GM12892 (cell line): ENCODE measurements around the gene SHB.
"Not testable (repeated sequence)": the region's sequence is repeated elsewhere in the genome, so short reads cannot be mapped to it uniquely, and the experiment has no call there.

ENCODE experiments used
- DNase-seq: peaks from one replicate; pipeline ENCODE4 v3.0.0; 2011; ENCODE audit not compliant: insufficient read length
- FAIRE-seq: peaks from 2 replicates; lab custom pipeline; 2011; peaks lifted over from hg19 to GRCh38; lab: Jason Lieb, UNC
- POLR2A ChIP-seq: IDR thresholded peaks from 2 replicates; pipeline ENCODE4 v1.6.1; 2011; ENCODE audit warnings: low read depth, low read length, control low read depth
- POLR2AphosphoS5 ChIP-seq: IDR thresholded peaks from 2 replicates; pipeline ENCODE4 v1.6.1; 2011; ENCODE audit warnings: low read depth, low read length, control low read depth
- TAF1 ChIP-seq: IDR thresholded peaks from 2 replicates; pipeline ENCODE4 v1.6.1; 2011; ENCODE audit warnings: low read depth, mild to moderate bottlenecking, control low read depth, low read length, borderline replicate concordance

Gene SHB

GRCh38 chr9:38046661-38047300 lies 22.2 kb downstream of the SHB start:
- DNase-seq: no peak
- TF ChIP-seq POLR2AphosphoS5: no peak
- no peak for TF ChIP-seq POLR2A
- no peak for TF ChIP-seq TAF1
- no peak for FAIRE-seq

GRCh38 chr9:38045939-38046338 lies 23.1 kb downstream of the SHB start:
- not testable (repeated sequence) for FAIRE-seq, DNase-seq

GRCh38 chr9:38044706-38045105 lies 24.3 kb downstream of the SHB start:
- TF ChIP-seq POLR2AphosphoS5 (no peak), TAF1 (no peak), POLR2A (no peak)
- FAIRE-seq (no peak), DNase-seq (no peak)

- DNase-seq (no peak), FAIRE-seq (no peak)
- no peak for TF ChIP-seq POLR2AphosphoS5
- TF ChIP-seq TAF1: no peak
- no peak for TF ChIP-seq POLR2A
Observed at GRCh38 chr9:38043931-38044623, 24.9 kb downstream of the SHB start.

- DNase-seq: no peak
- TF ChIP-seq POLR2A (no peak), TAF1 (no peak), POLR2AphosphoS5 (no peak)
- no peak for FAIRE-seq
Observed at GRCh38 chr9:38042626-38043357, 26.2 kb downstream of the SHB start.

GRCh38 chr9:38041564-38042243 lies 27.3 kb downstream of the SHB start:
- no peak for FAIRE-seq
- no peak for DNase-seq
- no peak for TF ChIP-seq TAF1
- no peak for TF ChIP-seq POLR2A
- TF ChIP-seq POLR2AphosphoS5: no peak

GRCh38 chr9:38039907-38040682 lies 28.9 kb downstream of the SHB start:
- DNase-seq: no peak
- TF ChIP-seq POLR2AphosphoS5: no peak
- no peak for TF ChIP-seq POLR2A
- no peak for TF ChIP-seq TAF1
- FAIRE-seq: no peak

GRCh38 chr9:38039090-38039906 lies 29.7 kb downstream of the SHB start:
- FAIRE-seq (no peak), DNase-seq (no peak)
- TF ChIP-seq POLR2AphosphoS5 (no peak), TAF1 (no peak), POLR2A (no peak)

- FAIRE-seq (no peak), DNase-seq (no peak)
- TF ChIP-seq POLR2A (no peak), TAF1 (no peak), POLR2AphosphoS5 (no peak)
Observed at GRCh38 chr9:38038307-38039089, 30.5 kb downstream of the SHB start.

GRCh38 chr9:38037981-38038306 lies 31.1 kb downstream of the SHB start:
- DNase-seq: no peak
- no peak for TF ChIP-seq POLR2AphosphoS5
- TF ChIP-seq POLR2A: no peak
- TF ChIP-seq TAF1: no peak
- no peak for FAIRE-seq
